ENCODE data around the gene TRMT2A.

GRCh38 chr22:20138417-20138738 is 21.4 kb upstream of the TRMT2A start:
- TF ChIP-seq POLR2A (IDR thresholded peaks at IDR 0.05; ENCODE audit: low read depth, low read length) (no peak), SMC3 (IDR thresholded peaks at IDR 0.05; ENCODE audit: borderline replicate concordance, low read length) (no peak), EGR1 (IDR thresholded peaks at IDR 0.05; ENCODE audit: borderline replicate concordance in 1 of 2, low read depth in 2 of 2, low read length in 2 of 2) (no peak), ATF3 (IDR thresholded peaks at IDR 0.05; ENCODE audit: borderline replicate concordance, extremely low read depth, low read depth, low read length) (no peak), MYC (IDR thresholded peaks at IDR 0.05; ENCODE audit: insufficient read depth, insufficient read length, insufficient replicate concordance, low read length, severe bottlenecking) (no peak), E2F4 (IDR thresholded peaks at IDR 0.05; ENCODE audit: low read depth, low read length) (no peak), POLR2AphosphoS5 (IDR thresholded peaks at IDR 0.05; ENCODE audit: low read length) (no peak), CTCF (IDR thresholded peaks at IDR 0.05 in 2 of 3, conservative IDR thresholded peaks at IDR 0.05 in 1 of 3; ENCODE audit: control insufficient read depth in 2 of 3, extremely low read depth in 1 of 3, insufficient read depth in 1 of 3, low read depth in 3 of 3, low read length in 3 of 3) (no peak), ZSCAN29 (IDR thresholded peaks at IDR 0.05) (no peak), DPF2 (IDR thresholded peaks at IDR 0.05) (no peak), SMAD1 (IDR thresholded peaks at IDR 0.05; ENCODE audit: low read depth, partially characterized antibody) (no peak)

All from GM12878 (cell line).